ENCODE data around the gene PLXNB3. TPM values are rescaled to one million over a fixed set of nuclear protein-coding genes. Genes with fewer than 3 reads are reported as not detected.

The PLXNB3 gene
- total and polyA plus RNA-seq, 7 experiments from 2014 or later, result 0.45 to 1.6 (median 0.68) TPM; not detected in 4

DNA sequence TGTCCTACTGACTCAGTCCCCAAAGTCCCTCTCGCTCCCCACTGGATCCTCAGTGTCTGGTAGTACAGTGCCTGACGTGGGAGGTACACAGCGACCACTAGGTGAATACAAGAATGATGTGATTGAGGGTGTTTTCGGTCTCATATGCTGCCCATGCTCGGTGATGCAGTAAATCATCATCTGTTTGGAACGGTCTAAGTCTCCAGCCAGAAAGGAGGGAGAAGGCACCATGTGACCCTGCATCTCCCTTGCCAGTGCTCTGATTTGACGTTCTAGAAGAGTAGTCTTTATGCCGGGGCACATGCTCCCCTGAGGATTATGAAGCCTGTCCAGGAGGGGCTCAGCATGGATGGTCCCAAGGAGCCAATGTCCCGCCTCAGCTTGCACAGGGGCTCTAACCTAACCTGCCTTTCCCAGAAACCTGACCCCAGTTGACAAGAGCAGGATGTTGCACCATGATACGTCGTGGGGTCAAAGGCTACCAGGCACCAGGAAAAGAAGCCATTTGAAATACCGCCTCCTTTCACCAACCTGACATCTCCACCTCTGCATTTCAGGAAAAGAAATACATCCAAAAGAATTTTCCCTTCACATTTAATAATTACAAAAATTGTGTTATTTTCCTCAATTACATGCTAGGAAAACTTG lies 13.8 kb upstream of the PLXNB3 start:
- Mint-ChIP-seq H3K4me3 (no peak overlapping the region), H3K27me3 (peaks cover 0 to 14% (median 3%) of the 10 kb centered on the region in 5 donors), H3K4me1 (no peaks in the 10 kb centered on the region), H3K9me3 (no peaks in the 10 kb centered on the region), H3K27ac (no peak overlapping the region), H3K36me3 (no peaks in the 10 kb centered on the region)
- ATAC-seq, result no peak
- H3K4me1 ChIP-seq (ENCODE audit: control insufficient read depth in 2 of 2, insufficient read depth in 2 of 2, low read length in 2 of 2), result no peaks in the 10 kb centered on the region
- H3K27me3 ChIP-seq (ENCODE audit: control insufficient read depth in 2 of 2, insufficient read depth in 2 of 2, low read length in 2 of 2), result no peaks in the 10 kb centered on the region
- H3K9me3 ChIP-seq (ENCODE audit: control insufficient read depth in 2 of 3, low read length in 3 of 3), result no peaks in the 10 kb centered on the region
- DNase-seq, result no peak
- ChIA-PET POLR2A (no interaction called here), CTCF (no interaction called here)
- intact Hi-C loops (cut with micrococcal nuclease), result no loop called here
- H3K36me3 ChIP-seq (ENCODE audit: control insufficient read depth in 2 of 3, insufficient read depth in 3 of 3, low read length in 3 of 3), result no peaks in the 10 kb centered on the region
- H3K27ac ChIP-seq (ENCODE audit: low read depth, low read length), result no peak overlapping the region
- H3K4me3 ChIP-seq (ENCODE audit: low read length), result no peak overlapping the region

GRCh38 chrX:153755136-153755535 lies 8.9 kb upstream of the PLXNB3 start:
- Mint-ChIP-seq H3K27me3 (peaks cover 0 to 13% (median 0%) of the 10 kb centered on the region in 5 donors), H3K9me3 (peaks cover 0 to 4% (median 0%) of the 10 kb centered on the region in 11 donors), H3K27ac (no peak overlapping the region), H3K4me1 (no peaks in the 10 kb centered on the region), H3K36me3 (no peaks in the 10 kb centered on the region), H3K4me3 (no peak overlapping the region)
- Histone ChIP-seq H3K36me3 (ENCODE audit: control insufficient read depth in 2 of 3, insufficient read depth in 3 of 3, low read length in 3 of 3) (no peaks in the 10 kb centered on the region), H3K4me3 (ENCODE audit: low read length) (no peak overlapping the region), H3K27me3 (ENCODE audit: control insufficient read depth in 2 of 2, insufficient read depth in 2 of 2, low read length in 2 of 2) (no peaks in the 10 kb centered on the region), H3K9me3 (ENCODE audit: control insufficient read depth in 2 of 3, low read length in 3 of 3) (no peaks in the 10 kb centered on the region), H3K4me1 (ENCODE audit: control insufficient read depth in 2 of 2, insufficient read depth in 2 of 2, low read length in 2 of 2) (no peaks in the 10 kb centered on the region), H3K27ac (ENCODE audit: low read depth, low read length) (no peak overlapping the region)
- no peak for ATAC-seq
- ChIA-PET CTCF (interaction anchor here (1.1 kb wide), 1 partner anchor 193 kb away, joined by 4 read pairs; no protein-coding TSS in a partner anchor), POLR2A (no interaction called here)
- DNase-seq, result no peak
- intact Hi-C loops (cut with micrococcal nuclease), result no loop called here

DNA sequence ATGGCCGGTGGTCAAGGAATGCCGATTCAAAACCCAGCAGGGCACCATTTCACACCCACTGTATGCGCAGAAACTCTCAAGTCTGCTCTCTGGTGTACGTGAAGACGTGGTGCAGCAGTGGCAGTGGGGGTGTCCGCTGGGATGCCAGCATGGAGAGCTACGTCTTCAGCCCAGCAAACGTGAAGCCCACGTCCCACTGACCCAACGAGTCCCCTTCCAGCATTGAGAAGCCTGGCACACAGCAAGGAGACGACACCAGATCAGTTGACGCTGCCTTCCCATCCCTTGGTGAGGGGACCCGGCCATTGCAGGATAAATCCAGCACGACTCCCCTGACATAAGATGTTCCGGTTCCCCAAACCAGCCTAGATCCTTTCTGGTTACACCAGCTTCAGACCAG lies 2.2 kb upstream of the PLXNB3 start:
- Histone ChIP-seq H3K9me3 (ENCODE audit: control insufficient read depth in 2 of 3, low read length in 3 of 3) (no peaks in the 10 kb centered on the region), H3K4me1 (ENCODE audit: control insufficient read depth in 2 of 2, insufficient read depth in 2 of 2, low read length in 2 of 2) (no peaks in the 10 kb centered on the region), H3K4me3 (ENCODE audit: low read length) (no peak overlapping the region), H3K36me3 (ENCODE audit: control insufficient read depth in 2 of 3, insufficient read depth in 3 of 3, low read length in 3 of 3) (no peaks in the 10 kb centered on the region), H3K27ac (ENCODE audit: low read depth, low read length) (no peak overlapping the region), H3K27me3 (ENCODE audit: control insufficient read depth in 2 of 2, insufficient read depth in 2 of 2, low read length in 2 of 2) (no peaks in the 10 kb centered on the region)
- Mint-ChIP-seq H3K36me3 (no peaks in the 10 kb centered on the region), H3K4me1 (peaks cover 0 to 7% (median 5%) of the 10 kb centered on the region in 7 donors), H3K4me3 (no peak overlapping the region), H3K27ac (no peak overlapping the region), H3K27me3 (peaks cover 0 to 11% (median 0%) of the 10 kb centered on the region in 5 donors), H3K9me3 (no peaks in the 10 kb centered on the region)
- DNase-seq (no peak), ATAC-seq (no peak)
- ChIA-PET POLR2A (interaction anchor here (0.7 kb wide), 1 partner anchor 47 kb away, joined by 3 read pairs; no protein-coding TSS in a partner anchor), CTCF (interaction anchor here (0.6 kb wide), 1 partner anchor 259 kb away, joined by 4 read pairs; no protein-coding TSS in a partner anchor)
- intact Hi-C loops (cut with micrococcal nuclease), result loop anchor here (5.0 to 10.0 kb wide), 2 partner anchors 140 to 293 kb away; partner anchors contain the start of gene AVPR2 (in 1 of the 2)

- POLR2A ChIA-PET, result interaction anchor here (0.7 kb wide), 1 partner anchor 190 kb away, joined by 3 read pairs; no protein-coding TSS in a partner anchor
- Histone ChIP-seq H3K9me3 (ENCODE audit: control insufficient read depth in 2 of 3, low read length in 3 of 3) (no peaks in the 10 kb centered on the region), H3K4me3 (ENCODE audit: low read length) (no peak overlapping the region), H3K27me3 (ENCODE audit: control insufficient read depth in 2 of 2, insufficient read depth in 2 of 2, low read length in 2 of 2) (no peaks in the 10 kb centered on the region), H3K27ac (ENCODE audit: low read depth, low read length) (no peak overlapping the region), H3K4me1 (ENCODE audit: control insufficient read depth in 2 of 2, insufficient read depth in 2 of 2, low read length in 2 of 2) (no peaks in the 10 kb centered on the region), H3K36me3 (ENCODE audit: control insufficient read depth in 2 of 3, insufficient read depth in 3 of 3, low read length in 3 of 3) (no peaks in the 10 kb centered on the region)
- Mint-ChIP-seq H3K36me3 (no peaks in the 10 kb centered on the region), H3K4me1 (peaks cover 0 to 7% (median 5%) of the 10 kb centered on the region in 7 donors), H3K27me3 (peaks cover 0 to 5% (median 0%) of the 10 kb centered on the region in 5 donors), H3K27ac (no peak overlapping the region), H3K9me3 (no peaks in the 10 kb centered on the region), H3K4me3 (no peak overlapping the region)
- intact Hi-C loops (cut with micrococcal nuclease), result loop anchor here (5.0 to 10.0 kb wide), 2 partner anchors 140 to 292 kb away; partner anchors contain the start of gene AVPR2 (in 1 of the 2)
- DNase-seq (no peak), ATAC-seq (no peak)
- CTCF ChIA-PET, result interaction anchor here (0.6 to 2.3 kb wide), 6 partner anchors 9 to 258 kb away, joined by 3 to 8 read pairs (median 6); no protein-coding TSS in a partner anchor
Observed at GRCh38 chrX:153762626-153763173, 1.3 kb upstream of the PLXNB3 start.

- H3K27ac ChIP-seq (ENCODE audit: low read depth, low read length), result no peak overlapping the region
- no peaks in the 10 kb centered on the region for H3K9me3 ChIP-seq (ENCODE audit: control insufficient read depth in 2 of 3, low read length in 3 of 3)
- POLR2A ChIA-PET, result interaction anchor here (0.6 to 1.0 kb wide), 5 partner anchors 160 to 244 kb away, joined by 3 to 5 read pairs (median 3); no protein-coding TSS in a partner anchor
- no peaks in the 10 kb centered on the region for H3K9me3 Mint-ChIP-seq
- no peak overlapping the region for H3K4me3 Mint-ChIP-seq
- intact Hi-C loops (cut with micrococcal nuclease), result loop anchor here (5.0 to 10.0 kb wide), 2 partner anchors 139 to 291 kb away; partner anchors contain the start of gene AVPR2 (in 1 of the 2)
- DNase-seq, result peak in 1 of 9 donors; percentile 8
- no peak for ATAC-seq
- CTCF ChIA-PET, result interaction anchor here (0.6 to 2.3 kb wide), 10 partner anchors 9 to 945 kb away, joined by 3 to 8 read pairs (median 4); no protein-coding TSS in a partner anchor
- no peaks in the 10 kb centered on the region for H3K36me3 Mint-ChIP-seq
- H3K4me1 ChIP-seq (ENCODE audit: control insufficient read depth in 2 of 2, insufficient read depth in 2 of 2, low read length in 2 of 2), result no peaks in the 10 kb centered on the region
- H3K36me3 ChIP-seq (ENCODE audit: control insufficient read depth in 2 of 3, insufficient read depth in 3 of 3, low read length in 3 of 3), result no peaks in the 10 kb centered on the region
- peaks cover 0 to 10% (median 5%) of the 10 kb centered on the region in 7 donors for H3K4me1 Mint-ChIP-seq
- peaks cover 0 to 2% (median 0%) of the 10 kb centered on the region in 5 donors for H3K27me3 Mint-ChIP-seq
- no peaks in the 10 kb centered on the region for H3K27me3 ChIP-seq (ENCODE audit: control insufficient read depth in 2 of 2, insufficient read depth in 2 of 2, low read length in 2 of 2)
- no peak overlapping the region for H3K27ac Mint-ChIP-seq
- no peak overlapping the region for H3K4me3 ChIP-seq (ENCODE audit: low read length)
Observed at GRCh38 chrX:153763298-153763932, 634 bp upstream of the PLXNB3 start.

- Mint-ChIP-seq H3K9me3 (no peaks in the 10 kb centered on the region), H3K4me3 (no peak overlapping the region), H3K27me3 (peaks cover 0 to 2% (median 0%) of the 10 kb centered on the region in 5 donors), H3K4me1 (peaks cover 0 to 10% (median 5%) of the 10 kb centered on the region in 7 donors), H3K27ac (no peak overlapping the region), H3K36me3 (no peaks in the 10 kb centered on the region)
- DNase-seq, result no peak
- Histone ChIP-seq H3K4me3 (ENCODE audit: low read length) (no peak overlapping the region), H3K27ac (ENCODE audit: low read depth, low read length) (no peak overlapping the region), H3K9me3 (ENCODE audit: control insufficient read depth in 2 of 3, low read length in 3 of 3) (no peaks in the 10 kb centered on the region), H3K27me3 (ENCODE audit: control insufficient read depth in 2 of 2, insufficient read depth in 2 of 2, low read length in 2 of 2) (no peaks in the 10 kb centered on the region), H3K36me3 (ENCODE audit: control insufficient read depth in 2 of 3, insufficient read depth in 3 of 3, low read length in 3 of 3) (no peaks in the 10 kb centered on the region), H3K4me1 (ENCODE audit: control insufficient read depth in 2 of 2, insufficient read depth in 2 of 2, low read length in 2 of 2) (no peaks in the 10 kb centered on the region)
- ChIA-PET POLR2A (no interaction called here), CTCF (interaction anchor here (1.1 to 2.3 kb wide), 3 partner anchors 185 to 193 kb away, joined by 4 to 8 read pairs (median 6); no protein-coding TSS in a partner anchor)
- intact Hi-C loops (cut with micrococcal nuclease), result loop anchor here (1.0 to 10.0 kb wide), 4 partner anchors 138 to 290 kb away; partner anchors contain the start of gene AVPR2 (in 1 of the 2)
- ATAC-seq, result no peak
Observed at GRCh38 chrX:153764786-153765137, 713 bp downstream of the PLXNB3 start.

All from naive thymus-derived CD4-positive, alpha-beta T cell (primary cell).